ENCODE measurements around the gene DCANP1. TPM values are rescaled to one million over a fixed set of nuclear protein-coding genes. Genes with fewer than 3 reads are reported as not detected.
A peak's percentile ranks its signal among the peaks of the same experiment; 100 is the strongest.

The DCANP1 gene
- polyA plus RNA-seq, 1 experiment = not detected

DNA sequence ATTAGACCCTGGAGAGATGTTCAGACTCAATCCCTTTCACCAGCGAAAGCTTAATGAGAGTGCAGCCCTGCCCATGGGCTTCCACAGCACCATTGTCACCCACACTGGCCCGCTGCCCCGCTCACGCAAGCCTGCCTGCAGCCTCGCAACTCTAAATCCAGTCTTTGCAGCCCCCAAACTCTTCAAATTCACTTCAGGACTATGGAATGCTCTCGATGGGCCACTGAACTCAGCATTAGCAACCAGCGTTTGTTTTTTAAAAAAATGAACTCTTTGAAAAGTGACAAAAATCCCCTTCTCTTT is 17.1 kb downstream of the DCANP1 start:
- POLR2A ChIA-PET = no interaction called here
- H3K9me3 ChIP-seq (ENCODE audit: control insufficient read depth, insufficient read depth, low read length) = peaks cover 10% of the 10 kb centered on the region
- TF ChIP-seq, protein P1, sequence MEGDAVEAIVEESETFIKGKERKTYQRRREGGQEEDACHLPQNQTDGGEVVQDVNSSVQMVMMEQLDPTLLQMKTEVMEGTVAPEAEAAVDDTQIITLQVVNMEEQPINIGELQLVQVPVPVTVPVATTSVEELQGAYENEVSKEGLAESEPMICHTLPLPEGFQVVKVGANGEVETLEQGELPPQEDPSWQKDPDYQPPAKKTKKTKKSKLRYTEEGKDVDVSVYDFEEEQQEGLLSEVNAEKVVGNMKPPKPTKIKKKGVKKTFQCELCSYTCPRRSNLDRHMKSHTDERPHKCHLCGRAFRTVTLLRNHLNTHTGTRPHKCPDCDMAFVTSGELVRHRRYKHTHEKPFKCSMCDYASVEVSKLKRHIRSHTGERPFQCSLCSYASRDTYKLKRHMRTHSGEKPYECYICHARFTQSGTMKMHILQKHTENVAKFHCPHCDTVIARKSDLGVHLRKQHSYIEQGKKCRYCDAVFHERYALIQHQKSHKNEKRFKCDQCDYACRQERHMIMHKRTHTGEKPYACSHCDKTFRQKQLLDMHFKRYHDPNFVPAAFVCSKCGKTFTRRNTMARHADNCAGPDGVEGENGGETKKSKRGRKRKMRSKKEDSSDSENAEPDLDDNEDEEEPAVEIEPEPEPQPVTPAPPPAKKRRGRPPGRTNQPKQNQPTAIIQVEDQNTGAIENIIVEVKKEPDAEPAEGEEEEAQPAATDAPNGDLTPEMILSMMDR (IDR thresholded peaks at IDR 0.05; ENCODE audit: low read depth, low read length) = no peak
- CTCF ChIA-PET = no interaction called here
- no peaks in the 10 kb centered on the region for H3K27me3 ChIP-seq (ENCODE audit: control insufficient read depth, insufficient read depth, low read length)
- DNase-seq (ENCODE audit: low read depth, low spot score) = no peak
- no peak overlapping the region for H3K4me3 ChIP-seq (ENCODE audit: low read depth, low read length)
- no peak overlapping the region for H3K27ac ChIP-seq (ENCODE audit: low read depth, low read length)

DNA sequence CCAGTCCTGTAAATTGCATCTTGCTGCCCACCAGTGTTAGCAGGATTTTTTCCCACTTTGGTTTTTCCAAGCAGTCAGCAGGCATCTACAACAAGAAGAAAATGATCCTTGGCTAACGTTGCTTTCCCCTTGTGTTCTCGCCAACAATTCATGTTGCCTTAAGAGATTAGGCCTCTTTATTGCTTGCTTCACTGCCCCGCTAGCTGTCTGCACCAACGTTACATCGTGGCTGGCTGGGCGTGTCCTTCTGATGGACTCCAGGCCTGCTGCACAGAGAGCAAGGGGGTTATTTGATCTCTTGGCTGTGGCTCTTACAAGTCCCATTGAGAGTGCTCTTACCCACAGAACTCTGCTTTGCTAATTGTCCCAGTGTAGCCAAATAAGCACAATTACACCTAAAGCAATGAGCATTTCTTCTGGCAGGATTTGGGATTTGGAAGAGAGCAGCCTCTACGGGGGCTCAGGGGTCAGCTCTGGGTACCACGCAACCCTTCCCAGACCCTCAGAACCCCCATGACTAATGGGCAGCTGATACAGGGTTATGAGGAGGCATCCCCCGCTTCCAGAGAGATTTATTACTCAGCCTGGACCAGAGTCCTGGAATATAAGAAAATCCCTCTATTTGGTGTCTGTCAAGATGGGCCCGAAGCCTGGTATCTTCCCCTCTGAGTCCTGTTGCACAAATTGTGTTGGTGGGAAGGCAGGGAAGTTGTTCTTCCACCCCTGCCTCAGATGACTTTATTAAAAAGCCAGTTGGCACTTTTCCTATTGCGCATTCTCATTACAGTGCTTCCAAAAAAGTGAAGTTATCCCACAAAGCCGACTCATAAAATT is 17.6 kb downstream of the DCANP1 start:
- no peak for DNase-seq (ENCODE audit: low read depth, low spot score)
- TF ChIP-seq, protein P1 (IDR thresholded peaks at IDR 0.05; ENCODE audit: low read depth, low read length) = no peak
- ChIA-PET POLR2A (no interaction called here), CTCF (no interaction called here)
- Histone ChIP-seq H3K4me3 (ENCODE audit: low read depth, low read length) (no peak overlapping the region), H3K27me3 (ENCODE audit: control insufficient read depth, insufficient read depth, low read length) (no peaks in the 10 kb centered on the region), H3K27ac (ENCODE audit: low read depth, low read length) (peak overlapping the region; percentile 21), H3K9me3 (ENCODE audit: control insufficient read depth, insufficient read depth, low read length) (peaks cover 10% of the 10 kb centered on the region)

DNA sequence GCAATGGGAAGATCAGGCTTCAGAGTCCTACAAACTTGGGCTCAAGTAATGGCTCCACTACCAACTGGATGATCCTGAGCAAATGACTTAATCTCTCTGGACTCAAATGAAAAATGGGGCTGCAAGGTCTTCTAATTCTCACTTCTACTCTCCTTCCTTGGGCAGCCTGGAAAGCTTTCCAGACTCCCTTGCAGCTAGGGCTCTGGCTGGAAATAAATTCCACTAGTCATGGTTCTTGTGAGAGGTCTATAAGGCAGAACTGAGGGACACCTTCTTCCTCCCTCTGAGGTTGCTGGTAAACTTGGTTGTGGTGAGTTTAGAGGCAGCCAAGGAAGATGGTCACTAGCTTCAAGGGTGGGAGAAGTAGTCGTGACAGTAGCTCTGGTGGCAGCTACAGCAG is 18.6 kb downstream of the DCANP1 start:
- ChIA-PET CTCF (no interaction called here), POLR2A (no interaction called here)
- no peaks in the 10 kb centered on the region for H3K27me3 ChIP-seq (ENCODE audit: control insufficient read depth, insufficient read depth, low read length)
- no peak for DNase-seq (ENCODE audit: low read depth, low spot score)
- peaks cover 10% of the 10 kb centered on the region for H3K9me3 ChIP-seq (ENCODE audit: control insufficient read depth, insufficient read depth, low read length)
- no peak overlapping the region for H3K4me3 ChIP-seq (ENCODE audit: low read depth, low read length)
- TF ChIP-seq, protein P1 (IDR thresholded peaks at IDR 0.05; ENCODE audit: low read depth, low read length) = no peak
- no peak overlapping the region for H3K27ac ChIP-seq (ENCODE audit: low read depth, low read length)

DNA sequence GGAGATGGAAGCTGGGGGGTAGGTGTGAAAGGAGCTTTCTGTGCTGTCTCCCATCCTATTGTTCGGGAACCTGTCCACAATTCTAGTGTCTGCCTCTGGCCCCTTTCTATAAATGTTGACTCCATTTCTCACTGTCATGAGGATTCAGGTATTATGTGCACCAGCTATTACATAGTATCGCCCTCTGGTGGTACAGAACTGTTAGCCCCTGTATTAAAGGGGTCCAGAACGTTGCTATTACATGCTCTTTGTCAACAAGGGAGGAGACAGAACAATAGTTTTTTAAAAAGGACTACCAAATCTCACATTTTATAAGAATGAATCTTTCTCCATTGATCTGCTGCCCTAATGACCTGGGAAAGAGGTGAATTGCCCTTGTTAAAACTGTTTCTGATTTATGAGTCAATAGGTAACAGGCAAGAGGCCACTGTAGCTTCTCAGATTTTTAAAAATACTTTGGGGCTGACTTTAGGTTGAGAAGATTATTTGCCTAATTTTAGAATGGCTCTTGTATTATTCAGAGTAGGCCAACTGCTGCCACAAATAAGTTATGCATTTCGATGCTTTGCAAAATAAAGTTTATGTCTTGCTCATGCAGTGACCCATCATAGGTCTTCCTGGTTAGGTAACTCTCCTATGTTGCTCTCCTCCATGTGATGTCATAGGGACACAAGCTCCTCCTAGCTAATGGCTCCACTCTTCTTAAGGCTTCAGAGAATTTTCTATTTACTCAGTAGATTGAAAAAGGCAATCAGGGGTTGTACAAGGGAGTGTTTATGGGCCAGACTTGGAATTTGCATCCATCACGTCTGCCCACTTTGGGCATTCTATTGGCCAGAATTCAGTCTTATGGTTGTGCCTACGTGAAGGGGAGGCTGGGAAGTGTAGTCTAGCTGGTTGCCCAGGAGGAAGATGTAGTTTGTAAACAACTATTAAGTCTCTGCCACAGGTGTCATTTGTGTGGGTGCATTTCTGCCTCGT is 20.8 kb downstream of the DCANP1 start:
- POLR2A ChIA-PET = no interaction called here
- TF ChIP-seq, protein P1 (IDR thresholded peaks at IDR 0.05; ENCODE audit: low read depth, low read length) = peak; percentile 87
- CTCF ChIA-PET = interaction anchor here (0.7 to 4.1 kb wide), 33 partner anchors 10 to 713 kb away, joined by 3 to 77 read pairs (median 4); no protein-coding TSS in a partner anchor

More for the DNA sequence above, 20.8 kb downstream of the DCANP1 start:
- Histone ChIP-seq H3K9me3 (ENCODE audit: control insufficient read depth, insufficient read depth, low read length) (peaks cover 10% of the 10 kb centered on the region), H3K27me3 (ENCODE audit: control insufficient read depth, insufficient read depth, low read length) (no peaks in the 10 kb centered on the region), H3K27ac (ENCODE audit: low read depth, low read length) (no peak overlapping the region), H3K4me3 (ENCODE audit: low read depth, low read length) (no peak overlapping the region)
- no peak for DNase-seq (ENCODE audit: low read depth, low spot score)

Data from AG04450 (cell line).